ENCODE measurements around the gene GAL3ST1. TPM values are rescaled to one million over a fixed set of nuclear protein-coding genes. Genes with fewer than 3 reads are reported as not detected.
"Not testable (repeated sequence)": the region's sequence is repeated elsewhere in the genome, so short reads cannot be mapped to it uniquely, and the experiment has no call there.

Gene GAL3ST1
- polyA plus RNA-seq, 1 of the 3 experiments (the other 2 are of a cell fraction), result not detected

- no peak overlapping the region for H3K4me2 ChIP-seq
- H3K27ac ChIP-seq (ENCODE audit: low read depth in 2 of 2, low read length in 1 of 2), result no peak overlapping the region
- CTCF ChIA-PET, result interaction anchor here (1.3 kb wide), 1 partner anchor 12 kb away, joined by 3 read pairs; no protein-coding TSS in a partner anchor
- POLR2A ChIA-PET, result no interaction called here
- no peak for DNase-seq
- WGBS (ENCODE audit: low lambda C conversion rate), result 88% methylated on average over 1 of the region's 1 CpG
- no peak overlapping the region for H3K4me3 ChIP-seq (ENCODE audit: low read depth in 2 of 2, low read length in 1 of 2)
- H4K20me1 ChIP-seq (ENCODE audit: insufficient read depth), result no peaks in the 10 kb centered on the region
- no peaks in the 10 kb centered on the region for H3K9me3 ChIP-seq
- no peaks in the 10 kb centered on the region for H3K9me2 ChIP-seq
- H3K27me3 ChIP-seq (ENCODE audit: insufficient read depth), result no peaks in the 10 kb centered on the region
- no peaks in the 10 kb centered on the region for H3F3A ChIP-seq (replicated peaks; ENCODE audit: insufficient read depth)
- no peak for TF ChIP-seq FOXJ3 (CRISPR knock-in tag; IDR thresholded peaks at IDR 0.05)
- no peak for TF ChIP-seq RAD21 (IDR thresholded peaks at IDR 0.05; ENCODE audit: low read length)
- TF ChIP-seq EP300 (IDR thresholded peaks at IDR 0.05; ENCODE audit: borderline replicate concordance in 1 of 2, low read depth in 1 of 2, low read length in 1 of 2), result no peak
- TF ChIP-seq ELF1 (IDR thresholded peaks at IDR 0.05), result no peak
- TF ChIP-seq TCF12 (IDR thresholded peaks at IDR 0.05), result no peak
- no peak for TF ChIP-seq RXRA (IDR thresholded peaks at IDR 0.05; ENCODE audit: borderline replicate concordance, low read depth)
- TF ChIP-seq JUND (IDR thresholded peaks at IDR 0.05), result no peak
- no peaks in the 10 kb centered on the region for H3K36me3 ChIP-seq (replicated peaks in 1 of 2; ENCODE audit: control insufficient read depth in 1 of 2, insufficient read depth in 2 of 2, low read length in 1 of 2)
- no peaks in the 10 kb centered on the region; a peak in 1 of 4 replicates for H3K4me1 ChIP-seq (ENCODE audit: control insufficient read depth in 1 of 2, insufficient read depth in 2 of 2, low read depth in 1 of 2, low read length in 1 of 2)
- H3K79me2 ChIP-seq (ENCODE audit: insufficient read depth), result no peaks in the 10 kb centered on the region
- no peak overlapping the region for H3K9ac ChIP-seq
- no peak overlapping the region for H2AFZ ChIP-seq (ENCODE audit: low read depth)
These were observed 21.7 kb downstream of the GAL3ST1 start for GRCh38 chr22:30552719-30553118.

- H3K4me1 ChIP-seq (ENCODE audit: control insufficient read depth in 1 of 2, insufficient read depth in 2 of 2, low read depth in 1 of 2, low read length in 1 of 2); H3K9me2 ChIP-seq; POLR2A ChIA-PET; H3K27me3 ChIP-seq (ENCODE audit: insufficient read depth); H3K4me3 ChIP-seq (ENCODE audit: low read depth in 2 of 2, low read length in 1 of 2); H3K27ac ChIP-seq (ENCODE audit: low read depth in 2 of 2, low read length in 1 of 2); H4K20me1 ChIP-seq (ENCODE audit: insufficient read depth); H3K4me2 ChIP-seq; H3K36me3 ChIP-seq (replicated peaks in 1 of 2; ENCODE audit: control insufficient read depth in 1 of 2, insufficient read depth in 2 of 2, low read length in 1 of 2); H3K9me3 ChIP-seq; H3K79me2 ChIP-seq (ENCODE audit: insufficient read depth); DNase-seq; CTCF ChIA-PET; H3F3A ChIP-seq (replicated peaks; ENCODE audit: insufficient read depth); H3K9ac ChIP-seq; H2AFZ ChIP-seq (ENCODE audit: low read depth): not testable (repeated sequence)
- 53% methylated on average over 3 of the region's 3 CpGs for WGBS (ENCODE audit: low lambda C conversion rate)
These were observed 22.7 kb downstream of the GAL3ST1 start for GRCh38 chr22:30551813-30552212.

GRCh38 chr22:30547188-30547587, 27.3 kb downstream of the GAL3ST1 start:
- H3K36me3 ChIP-seq (replicated peaks in 1 of 2; ENCODE audit: control insufficient read depth in 1 of 2, insufficient read depth in 2 of 2, low read length in 1 of 2), result no peaks in the 10 kb centered on the region
- H3F3A ChIP-seq (replicated peaks; ENCODE audit: insufficient read depth), result no peaks in the 10 kb centered on the region
- no peaks in the 10 kb centered on the region for H3K9me3 ChIP-seq
- H3K4me1 ChIP-seq (ENCODE audit: control insufficient read depth in 1 of 2, insufficient read depth in 2 of 2, low read depth in 1 of 2, low read length in 1 of 2), result peaks cover 0 to 8% of the 10 kb centered on the region in 2 experiments; a peak in 1 of 4 replicates
- H4K20me1 ChIP-seq (ENCODE audit: insufficient read depth), result no peaks in the 10 kb centered on the region
- no peaks in the 10 kb centered on the region for H3K27me3 ChIP-seq (ENCODE audit: insufficient read depth)
- no peaks in the 10 kb centered on the region for H3K79me2 ChIP-seq (ENCODE audit: insufficient read depth)
- no peak overlapping the region for H3K4me3 ChIP-seq (ENCODE audit: low read depth in 2 of 2, low read length in 1 of 2)
- CTCF ChIA-PET, result interaction anchor here (1.0 to 1.6 kb wide), 2 partner anchors 11 to 62 kb away, joined by 3 to 4 read pairs; no protein-coding TSS in a partner anchor
- DNase-seq, result no peak
- no peak overlapping the region for H3K27ac ChIP-seq (ENCODE audit: low read depth in 2 of 2, low read length in 1 of 2)
- no peak overlapping the region for H3K9ac ChIP-seq
- no peak overlapping the region for H2AFZ ChIP-seq (ENCODE audit: low read depth)
- POLR2A ChIA-PET, result no interaction called here
- 75% methylated on average over 4 of the region's 4 CpGs for WGBS (ENCODE audit: low lambda C conversion rate)
- TF ChIP-seq EZH2phosphoT487 (IDR thresholded peaks at IDR 0.05; ENCODE audit: borderline replicate concordance, low read depth), result no peak
- 0 out of 2 replicates have a peak, but pooled peaks have one; percentile 1 for TF ChIP-seq RCOR1 (IDR thresholded peaks at IDR 0.05; ENCODE audit: low read length)
- H3K4me2 ChIP-seq, result no peak overlapping the region
- no peaks in the 10 kb centered on the region for H3K9me2 ChIP-seq
